CD14-positive monocyte (primary cell): Measurements from ENCODE around the gene MLLT3. TPM values are rescaled to one million over a fixed set of nuclear protein-coding genes. Genes with fewer than 3 reads are reported as not detected.

ENCODE experiments used
- DNase-seq, 3 donors: peaks; one replicate each; pipeline ENCODE4 v3.0.0-alpha.2; 2011 to 2022
- H2AFZ ChIP-seq: 2 replicates; pipeline ENCODE4 v1.6.0; 2012; ENCODE audit warnings: mild to moderate bottlenecking, low read depth, low read length, inconsistent platforms; ENCODE audit not compliant: insufficient read depth, poor library complexity, severe bottlenecking
- H3K27ac ChIP-seq, 2 donors: 1 replicate in 1 of 2; 2 replicates in 1 of 2; pipeline ENCODE4 v1.5.1; 2012 to 2013; ENCODE audit warnings: low read length in 2 of 2, control low read depth in 1 of 2, inconsistent platforms in 1 of 2, low read depth in 1 of 2, mild to moderate bottlenecking in 1 of 2
- H3K27me3 ChIP-seq, 2 donors: one replicate each; pipeline versions ENCODE4 v1.6.0 to v1.6.1; 2011 to 2013; ENCODE audit warnings: low read length in 2 of 2; ENCODE audit not compliant: control insufficient read depth in 2 of 2, insufficient read depth in 2 of 2
- H3K36me3 ChIP-seq, 2 donors: replicated peaks in 1 of 2; 1 replicate in 1 of 2; 2 replicates in 1 of 2; pipeline versions ENCODE4 v1.5.1 to v1.6.1; 2012 to 2013; ENCODE audit warnings: low read length in 2 of 2, control low read depth in 1 of 2, inconsistent platforms in 1 of 2, mild to moderate bottlenecking in 1 of 2; ENCODE audit not compliant: insufficient read depth in 2 of 2, control insufficient read depth in 1 of 2
- H3K4me1 ChIP-seq, 2 donors: 1 replicate in 1 of 2; 2 replicates in 1 of 2; pipeline versions ENCODE4 v1.5.1 to v1.6.1; 2012 to 2013; ENCODE audit warnings: low read length in 2 of 2, control low read depth in 1 of 2, inconsistent platforms in 1 of 2, mild to moderate bottlenecking in 1 of 2, moderate library complexity in 1 of 2; ENCODE audit not compliant: insufficient read depth in 2 of 2, control insufficient read depth in 1 of 2
- H3K4me2 ChIP-seq: replicated peaks from 2 replicates; pipeline ENCODE3; 2012; ENCODE audit warnings: low read length, moderate library complexity, mild to moderate bottlenecking; ENCODE audit not compliant: poor library complexity, severe bottlenecking; ENCODE audit errors: extremely low read depth
- H3K4me3 ChIP-seq, 3 experiments: fragments of 200-600 bp in 1 of 3; sonication (generic) in 1 of 3; replicated peaks in 1 of 3; 1 replicate in 2 of 3; 2 replicates in 1 of 3; pipeline ENCODE4 v1.5.1; 2011 to 2013; ENCODE audit warnings: low read length in 3 of 3, mild to moderate bottlenecking in 3 of 3, control low read depth in 2 of 3, low read depth in 2 of 3, inconsistent platforms in 1 of 3, moderate library complexity in 1 of 3
- H3K79me2 ChIP-seq: 2 replicates; pipeline ENCODE4 v1.6.0; 2012; ENCODE audit warnings: mild to moderate bottlenecking, control low read depth, inconsistent platforms, low read length, moderate library complexity; ENCODE audit not compliant: insufficient read depth
- H3K9ac ChIP-seq: 2 replicates; pipeline ENCODE4 v1.6.0; 2017; ENCODE audit warnings: low read length, mild to moderate bottlenecking; ENCODE audit not compliant: insufficient read depth, poor library complexity, severe bottlenecking
- H3K9me3 ChIP-seq, 2 donors: replicated peaks in 1 of 2; 1 replicate in 1 of 2; 2 replicates in 1 of 2; pipeline versions ENCODE4 v1.5.1 to v1.6.1; 2012 to 2013; ENCODE audit warnings: low read length in 2 of 2, control low read depth in 1 of 2; ENCODE audit not compliant: control insufficient read depth in 1 of 2, insufficient read depth in 1 of 2
- H4K20me1 ChIP-seq: 2 replicates; pipeline ENCODE4 v1.6.0; 2012; ENCODE audit warnings: mild to moderate bottlenecking, low read length, control low read depth, moderate library complexity; ENCODE audit not compliant: insufficient read depth
- H3K27ac Mint-ChIP-seq, 7 donors: one replicate each; pipeline ENCODE4 v1.8.0; 2020; ENCODE audit warnings: mild to moderate bottlenecking in 7 of 7, mixed read lengths in 7 of 7, moderate library complexity in 6 of 7, inconsistent platforms in 2 of 7
- H3K27me3 Mint-ChIP-seq, 3 donors: one replicate each; pipeline ENCODE4 v1.8.0; 2021 to 2022; ENCODE audit warnings: low read depth in 3 of 3, mild to moderate bottlenecking in 3 of 3, mixed read lengths in 3 of 3, moderate library complexity in 3 of 3, inconsistent platforms in 1 of 3
- H3K36me3 Mint-ChIP-seq, 2 donors: one replicate each; pipeline ENCODE4 v1.8.0; 2020; ENCODE audit warnings: mixed read lengths in 2 of 2, inconsistent platforms in 1 of 2, mild to moderate bottlenecking in 1 of 2
- H3K4me1 Mint-ChIP-seq: one replicate; pipeline ENCODE4 v1.8.0; 2020; ENCODE audit warnings: mild to moderate bottlenecking, mixed read lengths
- H3K4me3 Mint-ChIP-seq, 2 donors: one replicate each; pipeline ENCODE4 v1.8.0; 2020; ENCODE audit warnings: mild to moderate bottlenecking in 2 of 2, mixed read lengths in 2 of 2, moderate library complexity in 1 of 2
- H3K9me3 Mint-ChIP-seq, 7 donors: one replicate each; pipeline ENCODE4 v1.8.0; 2020 to 2022; ENCODE audit warnings: mixed read lengths in 7 of 7, mild to moderate bottlenecking in 6 of 7, moderate library complexity in 6 of 7, inconsistent platforms in 2 of 7
- CTCF ChIP-seq: fragments of 200-600 bp; IDR thresholded peaks from one replicate; pipeline ENCODE4 v1.8.0; 2022; ENCODE audit warnings: antibody characterized with exemption, mild to moderate bottlenecking
- WGBS: methylation state at CpG from one replicate; pipeline ENCODE4 v1.1.5; 2013; ENCODE audit warnings: missing lambda C conversion rate; ENCODE audit not compliant: insufficient coverage; 5-methylcytosine and 5-hydroxymethylcytosine counted together
- intact Hi-C, 2 donors: fragments of 100-400 bp; cut with micrococcal nuclease; formaldehyde crosslinking; loops; one replicate each; pipeline versions ENCODE4 v1.15.0 to v1.15.1; 2023
- polyA plus RNA-seq, 3 donors: library from polyadenylated mRNA; depleted of rRNA in 1 of 3; unstranded in 2 of 3; stranded (reverse) in 1 of 3; fragments of 300-500 nt in 2 of 3; fragments of >200 nt in 1 of 3; fragmentation: Illumina TruSeq in 2 of 3; gene quantifications; 1 replicate in 2 of 3; 2 replicates in 1 of 3; pipeline ENCODE4 v1.2.3, GENCODE V29; 2012 to 2021

MLLT3 gene
- polyA plus RNA-seq, 3 donors = 0.81 to 2.3 (median 1.5) TPM

DNA sequence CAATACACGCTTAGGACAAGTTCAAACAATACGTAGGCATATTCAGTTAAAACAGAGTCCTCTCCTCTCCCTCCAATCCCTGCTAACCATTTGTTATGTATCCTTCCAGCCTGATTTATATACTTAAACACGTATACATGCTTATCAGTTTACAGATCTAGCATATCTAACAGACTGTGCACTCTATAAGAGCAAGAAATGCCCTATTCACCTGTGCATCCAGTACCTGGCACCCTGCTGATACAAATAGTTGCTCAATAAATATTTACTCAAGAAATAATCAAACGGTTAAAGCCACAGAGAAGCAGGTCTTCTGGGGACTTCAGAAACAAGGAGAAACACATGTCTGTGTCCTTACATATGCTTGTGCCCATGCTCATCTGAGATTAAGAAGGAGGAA is 55.9 kb downstream of the MLLT3 start:
- Histone ChIP-seq H4K20me1 (no peaks in the 10 kb centered on the region), H3K36me3 (no peaks in the 10 kb centered on the region), H3K9ac (no peak overlapping the region), H3K79me2 (no peaks in the 10 kb centered on the region), H2AFZ (no peak overlapping the region), H3K27ac (no peak overlapping the region), H3K4me3 (no peak overlapping the region), H3K9me3 (no peaks in the 10 kb centered on the region), H3K4me2 (no peak overlapping the region), H3K4me1 (no peaks in the 10 kb centered on the region), H3K27me3 (no peaks in the 10 kb centered on the region)
- no peak overlapping the region for H3K27ac Mint-ChIP-seq
- peaks cover 0 to 2% (median 0%) of the 10 kb centered on the region in 7 donors for H3K9me3 Mint-ChIP-seq
- no peak for DNase-seq
- WGBS = 100% methylated on average over 3 of the region's 4 CpGs
- peaks cover 3% of the 10 kb centered on the region for H3K4me1 Mint-ChIP-seq
- H3K36me3 Mint-ChIP-seq = no peaks in the 10 kb centered on the region
- intact Hi-C loops = no loop called here
- H3K4me3 Mint-ChIP-seq = no peak overlapping the region
- no peaks in the 10 kb centered on the region for H3K27me3 Mint-ChIP-seq
- no peak for TF ChIP-seq CTCF

- intact Hi-C loops = no loop called here
- no peak for DNase-seq
- H3K79me2 ChIP-seq = no peaks in the 10 kb centered on the region
- no peaks in the 10 kb centered on the region for H4K20me1 ChIP-seq
- H3K9me3 ChIP-seq = no peaks in the 10 kb centered on the region
- peaks cover 3% of the 10 kb centered on the region for H3K4me1 Mint-ChIP-seq
- no peaks in the 10 kb centered on the region for H3K4me1 ChIP-seq
- TF ChIP-seq CTCF = no peak
- no peak overlapping the region for H3K4me2 ChIP-seq
- H3K36me3 ChIP-seq = no peaks in the 10 kb centered on the region
- no peaks in the 10 kb centered on the region for H3K36me3 Mint-ChIP-seq
- no peak overlapping the region for H3K27ac ChIP-seq
- no CpG with 5 or more reads among the region's 3 CpGs for WGBS
- no peak overlapping the region for H3K4me3 Mint-ChIP-seq
- no peak overlapping the region for H3K4me3 ChIP-seq
- no peak overlapping the region for H3K9ac ChIP-seq
- H2AFZ ChIP-seq = no peak overlapping the region
- no peak overlapping the region for H3K27ac Mint-ChIP-seq
- H3K27me3 Mint-ChIP-seq = no peaks in the 10 kb centered on the region
- no peaks in the 10 kb centered on the region for H3K27me3 ChIP-seq
- peaks cover 0 to 2% (median 0%) of the 10 kb centered on the region in 7 donors for H3K9me3 Mint-ChIP-seq
Measured at GRCh38 chr9:20564650-20565049, 57.6 kb downstream of the MLLT3 start.
